Measurements from ENCODE around the gene PRKAR2A. TPM values are rescaled to one million over a fixed set of nuclear protein-coding genes. Genes with fewer than 3 reads are reported as not detected.

PRKAR2A gene
- total and polyA plus RNA-seq, 11 donors = 10.6 to 71.6 (median 42.8) TPM

DNA sequence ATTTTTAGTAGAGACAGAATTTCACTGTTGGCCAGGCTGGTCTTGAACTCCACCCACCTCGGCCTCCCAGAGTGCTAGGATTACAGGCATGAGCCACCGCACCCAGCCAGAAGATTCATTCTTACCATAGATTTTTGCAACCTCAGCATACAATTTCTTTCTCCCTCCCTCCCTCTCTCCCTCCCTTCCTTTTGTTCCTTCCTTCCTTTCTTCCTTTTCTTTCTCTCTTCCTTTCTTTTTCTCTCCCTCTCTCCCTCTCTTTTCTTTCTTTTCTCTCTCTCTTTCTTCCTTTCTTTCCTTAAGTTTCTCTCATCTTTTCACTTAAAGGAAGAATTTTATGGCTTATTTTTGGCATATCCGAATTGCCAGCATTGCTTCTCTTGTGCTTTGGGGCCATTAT, 58.0 kb downstream of the PRKAR2A start:
- Histone ChIP-seq H3K4me3 (no peak overlapping the region), H3K27ac (no peak overlapping the region), H3K27me3 (no peaks in the 10 kb centered on the region), H3K9me3 (no peaks in the 10 kb centered on the region), H3K36me3 (peaks cover 0 to 65% (median 46%) of the 10 kb centered on the region in 9 donors), H3K4me1 (peaks cover 0 to 3% (median 0%) of the 10 kb centered on the region in 12 donors)
- DNase-seq (no peak), ATAC-seq (no peak)
- TF ChIP-seq POLR2A (IDR thresholded peaks at IDR 0.05) = no peak
- TF ChIP-seq, protein P1, sequence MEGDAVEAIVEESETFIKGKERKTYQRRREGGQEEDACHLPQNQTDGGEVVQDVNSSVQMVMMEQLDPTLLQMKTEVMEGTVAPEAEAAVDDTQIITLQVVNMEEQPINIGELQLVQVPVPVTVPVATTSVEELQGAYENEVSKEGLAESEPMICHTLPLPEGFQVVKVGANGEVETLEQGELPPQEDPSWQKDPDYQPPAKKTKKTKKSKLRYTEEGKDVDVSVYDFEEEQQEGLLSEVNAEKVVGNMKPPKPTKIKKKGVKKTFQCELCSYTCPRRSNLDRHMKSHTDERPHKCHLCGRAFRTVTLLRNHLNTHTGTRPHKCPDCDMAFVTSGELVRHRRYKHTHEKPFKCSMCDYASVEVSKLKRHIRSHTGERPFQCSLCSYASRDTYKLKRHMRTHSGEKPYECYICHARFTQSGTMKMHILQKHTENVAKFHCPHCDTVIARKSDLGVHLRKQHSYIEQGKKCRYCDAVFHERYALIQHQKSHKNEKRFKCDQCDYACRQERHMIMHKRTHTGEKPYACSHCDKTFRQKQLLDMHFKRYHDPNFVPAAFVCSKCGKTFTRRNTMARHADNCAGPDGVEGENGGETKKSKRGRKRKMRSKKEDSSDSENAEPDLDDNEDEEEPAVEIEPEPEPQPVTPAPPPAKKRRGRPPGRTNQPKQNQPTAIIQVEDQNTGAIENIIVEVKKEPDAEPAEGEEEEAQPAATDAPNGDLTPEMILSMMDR (IDR thresholded peaks at IDR 0.05) = no peak
- intact Hi-C loops (cut with DNase I) = no loop called here
- WGBS, 4 donors = 97% methylated on average over 3 of the region's 3 CpGs

- Histone ChIP-seq H3K9me3 (no peaks in the 10 kb centered on the region), H3K27ac (no peak overlapping the region), H3K4me3 (no peak overlapping the region), H3K4me1 (no peaks in the 10 kb centered on the region), H3K27me3 (no peaks in the 10 kb centered on the region), H3K36me3 (peaks cover 0 to 75% (median 53%) of the 10 kb centered on the region in 9 donors)
- 72 to 89% (median 83%) methylated on average over 1 of the region's 1 CpG for WGBS, 4 donors
- DNase-seq = no peak
- TF ChIP-seq, protein P1 (IDR thresholded peaks at IDR 0.05) = no peak
- no peak for TF ChIP-seq POLR2A (IDR thresholded peaks at IDR 0.05)
- ATAC-seq = no peak
- intact Hi-C loops (cut with DNase I) = no loop called here
Measured at GRCh38 chr3:48788544-48789162, 59.0 kb downstream of the PRKAR2A start.

DNA sequence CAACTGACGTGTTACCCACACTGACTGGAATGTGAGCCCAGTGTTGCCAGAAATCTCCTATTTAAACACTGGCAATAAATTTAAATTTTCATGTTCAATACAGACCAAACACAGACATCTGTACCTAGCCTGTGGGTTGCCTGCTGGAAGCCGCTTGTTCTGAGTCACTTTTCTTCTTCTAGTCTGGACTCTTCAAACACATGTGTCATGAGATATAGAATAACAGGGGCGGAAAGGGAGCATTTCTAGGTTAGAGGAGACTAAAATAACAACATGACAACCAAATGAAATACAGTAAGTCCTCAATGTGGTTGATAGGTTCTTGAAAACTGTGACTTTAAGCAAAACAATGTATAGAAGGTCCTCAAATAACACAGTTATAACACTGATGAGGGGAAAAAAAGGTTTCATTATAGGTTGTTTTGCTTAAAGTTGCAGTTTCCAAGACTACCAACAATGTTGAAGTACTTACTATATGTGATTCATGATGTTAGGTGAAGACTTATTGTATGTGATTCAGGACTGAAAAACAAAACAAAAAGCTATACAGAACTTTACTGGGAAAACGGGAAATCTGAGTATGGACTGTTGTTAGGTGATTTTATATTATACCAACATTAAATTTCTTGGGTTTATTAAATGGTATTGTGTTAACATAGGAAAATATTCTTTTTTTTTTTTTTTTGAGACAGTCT, 63.1 kb downstream of the PRKAR2A start:
- Histone ChIP-seq H3K9me3 (no peaks in the 10 kb centered on the region), H3K4me3 (no peak overlapping the region), H3K4me1 (no peaks in the 10 kb centered on the region), H3K27ac (no peak overlapping the region), H3K27me3 (no peaks in the 10 kb centered on the region), H3K36me3 (peaks cover 0 to 95% (median 65%) of the 10 kb centered on the region in 9 donors)
- 93 to 98% (median 95%) methylated on average over 4 of the region's 4 CpGs for WGBS, 4 donors
- TF ChIP-seq, protein P1 (IDR thresholded peaks at IDR 0.05) = no peak
- no peak for TF ChIP-seq POLR2A (IDR thresholded peaks at IDR 0.05)
- DNase-seq = no peak
- no peak for ATAC-seq
- intact Hi-C loops (cut with DNase I) = no loop called here

DNA sequence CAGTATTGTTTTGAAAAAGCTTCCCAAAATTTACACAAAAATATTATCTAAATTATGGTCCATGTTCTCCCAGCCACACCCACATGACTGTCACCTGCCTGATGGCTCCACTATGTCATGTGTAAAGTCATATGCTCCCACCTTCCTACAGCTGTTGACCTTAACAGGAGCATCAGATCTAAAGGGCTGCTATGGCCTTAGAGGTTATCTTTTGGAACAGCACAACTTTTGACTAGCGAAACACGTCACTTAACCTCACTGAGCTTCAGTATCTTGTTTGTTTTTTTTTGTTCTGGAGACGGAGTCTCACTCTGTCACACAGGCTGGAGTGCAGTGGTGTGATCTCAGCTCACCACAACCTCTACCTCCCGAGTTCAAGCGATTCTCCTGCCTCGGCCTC, 64.4 kb downstream of the PRKAR2A start:
- Histone ChIP-seq H3K9me3 (no peaks in the 10 kb centered on the region), H3K27me3 (no peaks in the 10 kb centered on the region), H3K4me1 (no peaks in the 10 kb centered on the region), H3K4me3 (no peak overlapping the region), H3K36me3 (peaks cover 0 to 95% (median 56%) of the 10 kb centered on the region in 9 donors), H3K27ac (no peak overlapping the region)
- DNase-seq = no peak
- ATAC-seq = no peak
- TF ChIP-seq, protein P1 (IDR thresholded peaks at IDR 0.05) = no peak
- no peak for TF ChIP-seq POLR2A (IDR thresholded peaks at IDR 0.05)
- intact Hi-C loops (cut with DNase I) = no loop called here
- WGBS, 4 donors = 85 to 90% (median 88%) methylated on average over 6 of the region's 6 CpGs
